ENCODE data around the gene LRRC3C.
A peak's percentile ranks its signal among the peaks of the same experiment; 100 is the strongest.

The LRRC3C gene

GRCh38 chr17:39980351-39981206, 53.0 kb downstream of the LRRC3C start, which contains the start of gene PSMD3:
PSMD3 (plus strand) TSS chr17:39980807; CDS start chr17:39980971, 164 bp downstream.
- peak; percentile 98 for DNase-seq

- no peak for DNase-seq
Measured at GRCh38 chr17:39981207-39981741, 53.7 kb downstream of the LRRC3C start.

DNA sequence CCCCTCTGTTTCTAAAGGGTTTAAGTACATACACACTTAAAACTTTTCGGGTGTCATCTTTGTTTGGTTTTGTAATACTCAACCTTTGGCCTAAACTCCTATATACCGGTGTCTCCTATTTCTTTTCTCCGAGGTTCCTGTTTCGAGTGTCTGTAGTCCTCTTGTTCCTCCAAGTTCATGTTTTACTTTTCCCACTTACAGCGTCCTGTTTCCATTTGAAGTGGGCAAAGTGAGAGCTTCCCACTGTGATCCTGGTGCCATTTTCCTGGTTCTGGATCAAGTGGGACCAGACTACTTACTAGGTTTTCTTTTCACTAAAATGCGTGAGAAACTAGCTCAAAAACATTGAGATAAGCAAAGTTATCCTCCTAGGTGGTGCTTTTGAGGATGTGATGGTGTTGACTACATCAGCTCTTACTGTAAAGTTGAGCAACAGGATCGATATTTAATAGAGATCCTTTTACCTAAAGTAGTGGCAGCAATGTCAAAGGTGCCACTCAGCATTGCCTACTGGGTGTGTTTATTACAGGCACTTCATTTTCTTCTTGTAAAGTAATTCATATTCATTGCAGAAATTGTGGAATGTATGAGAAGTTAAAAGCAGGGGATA, 54.3 kb downstream of the LRRC3C start:
- no peak for DNase-seq

- no peak for DNase-seq
Measured at GRCh38 chr17:39988206-39988810, 60.8 kb downstream of the LRRC3C start.

- DNase-seq = no peak
Measured at GRCh38 chr17:39994448-39994847, 66.9 kb downstream of the LRRC3C start.
